ENCODE measurements around the gene ALOX12B. TPM values are rescaled to one million over a fixed set of nuclear protein-coding genes. Genes with fewer than 3 reads are reported as not detected.

The ALOX12B gene
- total RNA-seq, 1 donor = not detected

DNA sequence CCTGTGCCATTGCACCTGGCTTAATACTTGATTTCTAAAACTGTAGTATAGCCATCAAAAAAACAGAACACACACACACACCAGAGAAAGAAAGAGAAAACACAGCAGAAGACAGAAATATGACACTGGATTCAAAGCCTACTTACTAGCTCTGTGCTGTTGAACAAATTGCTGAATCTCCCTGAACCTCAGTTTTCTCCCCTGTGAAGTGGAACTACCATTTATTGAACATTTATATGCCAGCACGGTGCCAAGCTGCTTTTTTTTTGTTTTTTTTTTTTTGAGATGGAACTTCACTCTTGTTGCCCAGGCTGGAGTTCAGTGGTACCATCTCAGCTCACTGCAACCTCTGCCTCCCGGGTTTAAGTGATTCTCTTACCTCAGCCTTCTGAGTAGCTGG lies 13.2 kb upstream of the ALOX12B start:
- TF ChIP-seq, protein P1, sequence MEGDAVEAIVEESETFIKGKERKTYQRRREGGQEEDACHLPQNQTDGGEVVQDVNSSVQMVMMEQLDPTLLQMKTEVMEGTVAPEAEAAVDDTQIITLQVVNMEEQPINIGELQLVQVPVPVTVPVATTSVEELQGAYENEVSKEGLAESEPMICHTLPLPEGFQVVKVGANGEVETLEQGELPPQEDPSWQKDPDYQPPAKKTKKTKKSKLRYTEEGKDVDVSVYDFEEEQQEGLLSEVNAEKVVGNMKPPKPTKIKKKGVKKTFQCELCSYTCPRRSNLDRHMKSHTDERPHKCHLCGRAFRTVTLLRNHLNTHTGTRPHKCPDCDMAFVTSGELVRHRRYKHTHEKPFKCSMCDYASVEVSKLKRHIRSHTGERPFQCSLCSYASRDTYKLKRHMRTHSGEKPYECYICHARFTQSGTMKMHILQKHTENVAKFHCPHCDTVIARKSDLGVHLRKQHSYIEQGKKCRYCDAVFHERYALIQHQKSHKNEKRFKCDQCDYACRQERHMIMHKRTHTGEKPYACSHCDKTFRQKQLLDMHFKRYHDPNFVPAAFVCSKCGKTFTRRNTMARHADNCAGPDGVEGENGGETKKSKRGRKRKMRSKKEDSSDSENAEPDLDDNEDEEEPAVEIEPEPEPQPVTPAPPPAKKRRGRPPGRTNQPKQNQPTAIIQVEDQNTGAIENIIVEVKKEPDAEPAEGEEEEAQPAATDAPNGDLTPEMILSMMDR (IDR thresholded peaks at IDR 0.05; ENCODE audit: insufficient read depth, low read depth, low read length) = no peak
- H3K4me3 ChIP-seq (ENCODE audit: low read depth, low read length) = no peak overlapping the region
- no peak for DNase-seq (ENCODE audit: low read depth)

DNA sequence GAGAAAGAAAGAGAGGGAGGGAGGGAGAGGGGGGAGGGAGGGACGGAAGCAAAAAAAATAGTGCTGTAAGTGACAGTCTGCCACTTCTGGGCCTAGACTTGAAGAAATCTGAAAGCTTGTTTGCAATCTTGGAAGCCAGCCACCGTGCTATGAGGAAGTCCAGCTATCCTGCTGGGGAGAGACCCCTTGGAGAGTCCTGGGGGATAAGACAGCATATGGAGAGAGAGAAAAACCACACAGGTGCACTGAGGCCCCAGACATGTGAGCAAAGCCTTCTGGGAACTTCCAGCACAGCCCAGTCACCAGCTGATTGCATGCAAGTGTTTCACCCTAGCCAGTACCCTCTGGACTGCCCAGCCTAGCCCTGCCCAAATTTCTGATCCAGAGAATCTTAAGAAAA lies 12.6 kb upstream of the ALOX12B start:
- TF ChIP-seq, protein P1 (IDR thresholded peaks at IDR 0.05; ENCODE audit: insufficient read depth, low read depth, low read length) = no peak
- no peak overlapping the region for H3K4me3 ChIP-seq (ENCODE audit: low read depth, low read length)
- DNase-seq (ENCODE audit: low read depth) = no peak

DNA sequence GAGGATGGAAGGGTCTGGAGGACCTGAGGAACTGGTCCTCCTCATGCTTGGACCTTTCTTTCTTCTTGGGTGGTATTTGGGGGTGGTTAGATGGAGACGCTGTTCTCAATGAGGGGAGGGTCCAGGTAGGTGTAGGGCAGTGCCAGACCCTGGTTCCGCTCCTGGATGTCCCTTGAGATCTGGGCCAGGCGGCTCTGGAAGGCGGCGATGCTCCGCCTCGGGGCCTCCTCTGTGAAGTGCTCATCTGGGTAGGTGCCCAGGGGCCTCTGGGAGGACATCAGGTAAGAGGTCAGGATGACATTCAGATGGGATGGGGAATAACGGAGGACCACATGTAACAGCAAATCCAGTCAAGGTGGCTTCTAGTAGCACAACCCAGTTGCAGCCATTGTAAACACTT lies 9.0 kb upstream of the ALOX12B start:
- DNase-seq (ENCODE audit: low read depth) = no peak
- TF ChIP-seq, protein P1 (IDR thresholded peaks at IDR 0.05; ENCODE audit: insufficient read depth, low read depth, low read length) = no peak

DNA sequence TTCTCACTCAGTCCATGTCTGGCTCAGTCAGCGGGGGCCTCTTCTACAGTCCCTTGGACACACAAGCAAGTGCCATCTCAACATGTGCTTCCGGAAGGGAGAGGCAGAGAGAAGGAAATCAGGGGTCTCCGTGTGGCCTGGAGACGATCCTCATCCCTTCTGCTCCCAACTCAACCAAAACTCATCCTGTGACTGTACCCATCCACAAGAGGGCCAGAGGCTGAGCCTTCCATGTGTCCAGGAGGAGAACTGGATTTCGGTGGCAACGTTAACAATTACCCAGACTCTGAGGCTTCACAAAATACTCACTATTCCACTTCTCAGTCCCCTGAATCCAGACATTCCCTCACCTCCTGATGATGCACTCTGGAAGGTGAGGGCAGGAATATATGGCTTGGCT lies 7.8 kb upstream of the ALOX12B start:
- TF ChIP-seq, protein P1 (IDR thresholded peaks at IDR 0.05; ENCODE audit: insufficient read depth, low read depth, low read length) = no peak
- DNase-seq (ENCODE audit: low read depth) = no peak
- no peak overlapping the region for H3K4me3 ChIP-seq (ENCODE audit: low read depth, low read length)

More for the DNA sequence above, 9.0 kb upstream of the ALOX12B start:
- H3K4me3 ChIP-seq (ENCODE audit: low read depth, low read length) = no peak overlapping the region

DNA sequence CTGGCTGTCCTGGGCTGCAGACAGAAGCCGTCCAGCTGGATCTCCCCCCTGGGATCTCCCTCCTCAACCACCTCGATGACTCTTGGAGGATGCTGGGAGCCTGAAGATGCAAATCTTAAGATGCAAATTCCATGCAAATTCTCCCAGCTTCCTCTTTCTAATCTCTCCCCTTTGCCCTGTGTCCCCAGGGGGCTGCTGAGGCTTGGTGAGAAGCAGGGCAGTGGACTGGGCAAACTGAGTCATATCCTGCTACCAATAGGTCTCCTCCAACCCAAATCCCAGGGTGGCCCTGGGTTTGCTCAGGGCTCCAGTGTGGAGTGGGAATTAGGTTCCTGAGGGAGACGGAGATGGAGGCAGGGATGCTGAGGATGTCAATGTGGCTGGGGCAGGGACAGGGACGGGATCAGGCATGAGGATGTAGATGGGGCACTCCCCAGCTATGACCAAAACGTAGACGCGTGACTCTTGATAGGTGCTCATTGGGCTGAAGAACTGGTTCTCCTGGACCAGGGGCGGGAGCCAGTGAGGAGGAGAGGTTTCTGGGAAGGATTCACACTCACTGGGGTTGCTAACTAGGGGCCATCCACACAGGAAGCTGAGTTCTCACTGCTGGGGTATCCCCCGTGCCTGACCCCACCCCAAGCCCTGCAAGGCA lies 3.6 kb upstream of the ALOX12B start:
- H3K4me3 ChIP-seq (ENCODE audit: low read depth, low read length) = no peak overlapping the region
- TF ChIP-seq, protein P1 (IDR thresholded peaks at IDR 0.05; ENCODE audit: insufficient read depth, low read depth, low read length) = no peak
- no peak for DNase-seq (ENCODE audit: low read depth)

DNA sequence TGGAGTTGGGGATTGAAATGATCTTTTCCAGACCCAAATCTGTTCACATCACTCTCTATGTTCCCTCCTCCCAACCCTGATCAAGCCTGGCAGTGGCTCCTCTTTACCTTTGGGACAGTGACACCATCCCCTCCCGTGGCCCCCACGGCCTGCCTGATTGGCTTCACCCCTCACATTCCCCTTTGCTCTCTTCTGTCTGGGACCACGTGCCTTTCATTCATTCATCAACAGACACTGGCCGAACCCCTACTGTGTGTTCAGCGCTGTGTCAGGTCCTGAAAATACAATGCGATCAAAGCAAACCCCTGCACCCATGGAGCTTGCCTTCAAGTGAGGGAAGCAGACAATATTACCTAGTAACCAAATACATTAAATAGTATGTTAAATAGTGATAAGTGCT lies 2.2 kb upstream of the ALOX12B start:
- DNase-seq (ENCODE audit: low read depth) = no peak
- H3K4me3 ChIP-seq (ENCODE audit: low read depth, low read length) = no peak overlapping the region
- TF ChIP-seq, protein P1 (IDR thresholded peaks at IDR 0.05; ENCODE audit: insufficient read depth, low read depth, low read length) = no peak

DNA sequence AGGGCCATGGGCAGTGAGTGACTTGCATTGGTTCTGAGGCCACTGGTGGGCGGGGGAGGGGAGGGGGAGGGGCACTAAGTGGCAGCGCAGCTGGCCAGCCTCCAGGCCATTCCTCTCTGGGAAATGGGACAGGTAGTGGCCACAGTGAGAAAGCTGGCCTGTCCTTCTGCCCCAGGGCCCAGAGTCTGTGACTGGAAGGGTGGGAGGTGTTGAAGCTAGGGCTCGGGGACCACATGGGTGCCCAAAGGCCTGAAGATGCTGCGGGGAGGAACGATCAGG lies 375 bp upstream of the ALOX12B start:
- H3K4me3 ChIP-seq (ENCODE audit: low read depth, low read length) = no peak overlapping the region
- TF ChIP-seq, protein P1 (IDR thresholded peaks at IDR 0.05; ENCODE audit: insufficient read depth, low read depth, low read length) = no peak
- DNase-seq (ENCODE audit: low read depth) = no peak
